ENCODE data around the gene ERC2.
"Not testable (repeated sequence)": the region's sequence is repeated elsewhere in the genome, so short reads cannot be mapped to it uniquely, and the experiment has no call there.

ERC2 gene

GRCh38 chr3:56318891-56319290 is 149.4 kb downstream of the ERC2 start:
- in situ Hi-C loops (cut with MboI; ENCODE audit: low sequenced_read_pairs) = no loop called here

- in situ Hi-C loops (cut with MboI; ENCODE audit: low sequenced_read_pairs) = no loop called here
Observed at GRCh38 chr3:56316944-56317343, 151.3 kb downstream of the ERC2 start.

GRCh38 chr3:56314842-56315241 is 153.4 kb downstream of the ERC2 start:
- in situ Hi-C loops (cut with MboI; ENCODE audit: low sequenced_read_pairs) = no loop called here

- in situ Hi-C loops (cut with MboI; ENCODE audit: low sequenced_read_pairs) = no loop called here
Observed at GRCh38 chr3:56309465-56309864, 158.8 kb downstream of the ERC2 start.

- in situ Hi-C loops (cut with MboI; ENCODE audit: low sequenced_read_pairs) = no loop called here
Observed at GRCh38 chr3:56308471-56308870, 159.8 kb downstream of the ERC2 start.

GRCh38 chr3:56304069-56304468 is 164.2 kb downstream of the ERC2 start:
- in situ Hi-C loops (cut with MboI; ENCODE audit: low sequenced_read_pairs) = no loop called here

- in situ Hi-C loops (cut with MboI; ENCODE audit: low sequenced_read_pairs) = no loop called here
Observed at GRCh38 chr3:56303487-56303886, 164.8 kb downstream of the ERC2 start.

- in situ Hi-C loops (cut with MboI; ENCODE audit: low sequenced_read_pairs) = no loop called here
Observed at GRCh38 chr3:56302417-56302816, 165.8 kb downstream of the ERC2 start.

GRCh38 chr3:56297281-56297840 is 170.9 kb downstream of the ERC2 start:
- in situ Hi-C loops (cut with MboI; ENCODE audit: low sequenced_read_pairs) = no loop called here

GRCh38 chr3:56296361-56296760 is 171.9 kb downstream of the ERC2 start:
- in situ Hi-C loops (cut with MboI; ENCODE audit: low sequenced_read_pairs) = no loop called here

- in situ Hi-C loops (cut with MboI; ENCODE audit: low sequenced_read_pairs) = no loop called here
Observed at GRCh38 chr3:56295161-56295560, 173.1 kb downstream of the ERC2 start.

- in situ Hi-C loops (cut with MboI; ENCODE audit: low sequenced_read_pairs) = no loop called here
Observed at GRCh38 chr3:56294286-56294685, 174.0 kb downstream of the ERC2 start.

GRCh38 chr3:56291953-56292352 is 176.3 kb downstream of the ERC2 start:
- in situ Hi-C loops (cut with MboI; ENCODE audit: low sequenced_read_pairs) = no loop called here

GRCh38 chr3:56291244-56291680 is 177.0 kb downstream of the ERC2 start:
- in situ Hi-C loops (cut with MboI; ENCODE audit: low sequenced_read_pairs) = no loop called here

GRCh38 chr3:56290374-56290773 is 177.9 kb downstream of the ERC2 start:
- in situ Hi-C loops (cut with MboI; ENCODE audit: low sequenced_read_pairs) = no loop called here

GRCh38 chr3:56288258-56288657 is 180.0 kb downstream of the ERC2 start:
- in situ Hi-C loops (cut with MboI; ENCODE audit: low sequenced_read_pairs) = no loop called here

GRCh38 chr3:56282341-56282740 is 185.9 kb downstream of the ERC2 start:
- in situ Hi-C loops (cut with MboI; ENCODE audit: low sequenced_read_pairs) = no loop called here

- in situ Hi-C loops (cut with MboI; ENCODE audit: low sequenced_read_pairs) = no loop called here
Observed at GRCh38 chr3:56277236-56277635, 191.0 kb downstream of the ERC2 start.

- in situ Hi-C loops (cut with MboI; ENCODE audit: low sequenced_read_pairs) = no loop called here
Observed at GRCh38 chr3:56275120-56275519, 193.1 kb downstream of the ERC2 start.

GRCh38 chr3:56269755-56270535 is 198.3 kb downstream of the ERC2 start:
- in situ Hi-C loops (cut with MboI; ENCODE audit: low sequenced_read_pairs) = no loop called here

- in situ Hi-C loops (cut with MboI; ENCODE audit: low sequenced_read_pairs) = no loop called here
Observed at GRCh38 chr3:56268616-56269383, 199.5 kb downstream of the ERC2 start.

GRCh38 chr3:56261852-56262251 is 206.4 kb downstream of the ERC2 start:
- in situ Hi-C loops (cut with MboI; ENCODE audit: low sequenced_read_pairs) = not testable (repeated sequence)
